GM23338 (cell line): ENCODE results near the gene NRP2. TPM values are rescaled to one million over a fixed set of nuclear protein-coding genes. Genes with fewer than 3 reads are reported as not detected.

ENCODE experiments used
- ATAC-seq: fragments of 200-7000 bp; cut with Tn5 transposase; 3 replicates; pipeline ENCODE4 v1.9.1; 2020
- DNase-seq: peaks from one replicate; pipeline ENCODE4 v3.0.0-alpha.2; 2015; ENCODE audit warnings: low spot score
- H2AFZ ChIP-seq: fragments of 200-600 bp; sonication (generic); 2 replicates; pipeline ENCODE4 v1.8.0; 2016; ENCODE audit warnings: antibody characterized with exemption, mild to moderate bottlenecking, moderate library complexity
- H3F3A ChIP-seq: fragments of 200-600 bp; sonication (generic); replicated peaks from 2 replicates; pipeline ENCODE4 v1.8.0; 2017; ENCODE audit warnings: antibody characterized with exemption, mixed run types, low read depth
- H3K27ac ChIP-seq: fragments of 200-600 bp; sonication (generic); 2 replicates; pipeline ENCODE4 v1.6.1; 2016; ENCODE audit warnings: low read depth
- H3K27me3 ChIP-seq: fragments of 200-600 bp; sonication (generic); 2 replicates; pipeline ENCODE4 v1.8.0; 2016; ENCODE audit warnings: mild to moderate bottlenecking, mixed run types, moderate library complexity; ENCODE audit not compliant: insufficient read depth
- H3K36me3 ChIP-seq: fragments of 200-600 bp; sonication (generic); 2 replicates; pipeline ENCODE4 v1.8.0; 2016; ENCODE audit warnings: mild to moderate bottlenecking; ENCODE audit not compliant: insufficient read depth
- H3K4me1 ChIP-seq: fragments of 200-600 bp; sonication (generic); 2 replicates; pipeline ENCODE4 v1.8.0; 2016; ENCODE audit warnings: mild to moderate bottlenecking, moderate library complexity; ENCODE audit not compliant: insufficient read depth
- H3K4me2 ChIP-seq: fragments of 200-600 bp; sonication (generic); 2 replicates; pipeline ENCODE4 v1.7.1; 2017; ENCODE audit warnings: mixed run types
- H3K4me3 ChIP-seq: fragments of 200-600 bp; sonication (generic); 2 replicates; pipeline ENCODE4 v1.6.1; 2016; ENCODE audit warnings: mixed run types
- H3K79me2 ChIP-seq: fragments of 200-600 bp; sonication (generic); replicated peaks from 2 replicates; pipeline ENCODE4 v1.8.0; 2017; ENCODE audit warnings: mild to moderate bottlenecking; ENCODE audit not compliant: insufficient read depth
- H3K9me2 ChIP-seq: fragments of 200-600 bp; sonication (generic); 2 replicates; pipeline ENCODE4 v1.8.0; 2017; ENCODE audit not compliant: insufficient read depth
- H4K20me1 ChIP-seq: fragments of 200-600 bp; sonication (generic); replicated peaks from 2 replicates; pipeline ENCODE4 v1.8.0; 2017; ENCODE audit warnings: mild to moderate bottlenecking; ENCODE audit not compliant: insufficient read depth
- H3K27ac Mint-ChIP-seq: 2 replicates; pipeline ENCODE4 v1.8.0; 2020; ENCODE audit warnings: inconsistent platforms, mild to moderate bottlenecking, moderate library complexity, mixed read lengths
- H3K27me3 Mint-ChIP-seq: 3 replicates; pipeline ENCODE4 v1.8.0; 2022; ENCODE audit warnings: low read depth, mild to moderate bottlenecking, moderate library complexity, mixed read lengths, inconsistent platforms; ENCODE audit not compliant: insufficient read depth, poor library complexity
- H3K36me3 Mint-ChIP-seq: 3 replicates; pipeline ENCODE4 v1.8.0; 2021; ENCODE audit warnings: low read depth, mild to moderate bottlenecking, inconsistent platforms, moderate library complexity, mixed read lengths
- H3K4me1 Mint-ChIP-seq: 3 replicates; pipeline ENCODE4 v1.8.0; 2020; ENCODE audit warnings: mild to moderate bottlenecking, inconsistent platforms, mixed read lengths
- H3K4me3 Mint-ChIP-seq: 3 replicates; pipeline ENCODE4 v1.8.0; 2021; ENCODE audit warnings: moderate library complexity, mild to moderate bottlenecking, inconsistent platforms, mixed read lengths
- H3K9me3 Mint-ChIP-seq: 3 replicates; pipeline ENCODE4 v1.8.0; 2020; ENCODE audit warnings: moderate library complexity, mild to moderate bottlenecking, inconsistent platforms, mixed read lengths
- CREB1 ChIP-seq: fragments of 250-450 bp; sonication (Bioruptor Pico); IDR thresholded peaks from 2 replicates; pipeline ENCODE4 v1.5.0; 2020; ENCODE audit warnings: low read depth, mild to moderate bottlenecking, moderate library complexity
- CTCF ChIP-seq, 2 experiments: fragments of 200-600 bp in 1 of 2; sonication (generic) in 1 of 2; conservative IDR thresholded peaks; 2 replicates each; pipeline versions ENCODE4 v1.5.1 to v1.6.1; 2016 to 2017; ENCODE audit warnings: antibody characterized with exemption in 2 of 2, low read depth in 2 of 2, mild to moderate bottlenecking in 2 of 2, moderate library complexity in 1 of 2
- ETS1 ChIP-seq: IDR thresholded peaks from 2 replicates; pipeline ENCODE4 v1.6.1; 2016; ENCODE audit warnings: antibody characterized with exemption
- EZH2 ChIP-seq: fragments of 200-600 bp; sonication (generic); IDR thresholded peaks from one replicate; pipeline ENCODE4 v1.8.0; 2017; ENCODE audit warnings: antibody characterized with exemption, mild to moderate bottlenecking, low read depth; ENCODE audit not compliant: unreplicated experiment
- EZH2phosphoT487 ChIP-seq: fragments of 200-600 bp; sonication (generic); IDR thresholded peaks from one replicate; pipeline ENCODE4 v1.8.1; 2018; ENCODE audit warnings: antibody characterized with exemption; ENCODE audit not compliant: unreplicated experiment
- JUNB ChIP-seq: IDR thresholded peaks from one replicate; pipeline ENCODE4 v1.6.1; 2016; ENCODE audit warnings: antibody characterized with exemption; ENCODE audit not compliant: unreplicated experiment
- NANOG ChIP-seq: IDR thresholded peaks from 2 replicates; pipeline ENCODE4 v1.6.1; 2016; ENCODE audit warnings: antibody characterized with exemption, borderline replicate concordance
- POLR2AphosphoS5 ChIP-seq: IDR thresholded peaks from 2 replicates; pipeline ENCODE4 v1.6.1; 2016; ENCODE audit warnings: antibody characterized with exemption, low read depth
- REST ChIP-seq: IDR thresholded peaks from one replicate; pipeline ENCODE4 v1.6.1; 2018; ENCODE audit warnings: antibody characterized with exemption; ENCODE audit not compliant: unreplicated experiment
- STAT1 ChIP-seq: IDR thresholded peaks from one replicate; pipeline ENCODE4 v1.6.1; 2016; ENCODE audit warnings: antibody characterized with exemption; ENCODE audit not compliant: unreplicated experiment
- ZNF114 ChIP-seq: fragments of 250-450 bp; sonication (Bioruptor Pico); IDR thresholded peaks from 2 replicates; pipeline ENCODE4 v1.5.0; 2020; ENCODE audit warnings: mild to moderate bottlenecking, moderate library complexity
- ZNF331 ChIP-seq: fragments of 250-450 bp; sonication (Bioruptor Pico); IDR thresholded peaks from 2 replicates; pipeline ENCODE4 v1.5.0; 2020; ENCODE audit warnings: low read depth, mild to moderate bottlenecking, moderate library complexity
- ZNF462 ChIP-seq: fragments of 250-450 bp; sonication (Bioruptor Pico); IDR thresholded peaks from 2 replicates; pipeline ENCODE4 v1.5.0; 2020; ENCODE audit warnings: mild to moderate bottlenecking, moderate library complexity
- polyA plus RNA-seq: library from polyadenylated mRNA; unstranded; fragments of >200 nt; fragmentation: Nextera tagmentation; extraction: Ambion mirVana; gene quantifications from 2 replicates; pipeline ENCODE4 v1.2.1, GENCODE V29; 2016
- total RNA-seq: library from RNA; depleted of rRNA; stranded (reverse); fragments of >200 nt; shearing (Covaris generic); gene quantifications from 2 replicates; pipeline ENCODE4 v1.2.3, GENCODE V29; 2014

The NRP2 gene
- total and polyA plus RNA-seq, 2 experiments from 2014 or later, result 18.4 to 22.0 TPM

GRCh38 chr2:205747829-205748386 is 65.6 kb downstream of the NRP2 start:
- no peak for DNase-seq
- H3K4me3 ChIP-seq, result no peak overlapping the region
- no peak for ATAC-seq
- no peaks in the 10 kb centered on the region for H4K20me1 ChIP-seq
- H3K79me2 ChIP-seq, result no peaks in the 10 kb centered on the region
- H3K4me1 ChIP-seq, result peaks cover 15% of the 10 kb centered on the region
- no peaks in the 10 kb centered on the region for H3F3A ChIP-seq
- Mint-ChIP-seq H3K9me3 (no peaks in the 10 kb centered on the region), H3K27ac (peak overlapping the region; percentile 35; the same call in 1 of the 2 replicates), H3K4me1 (peaks cover 36% of the 10 kb centered on the region), H3K4me3 (no peak overlapping the region), H3K27me3 (no peaks in the 10 kb centered on the region), H3K36me3 (peaks cover 49% of the 10 kb centered on the region)
- no peak for TF ChIP-seq ZNF114 (CRISPR knock-in tag)
- TF ChIP-seq EZH2, result no peak
- TF ChIP-seq NANOG, result no peak
- no peak for TF ChIP-seq ZNF331 (CRISPR knock-in tag)
- TF ChIP-seq ETS1, result no peak
- no peak for TF ChIP-seq POLR2AphosphoS5
- TF ChIP-seq REST, result no peak
- TF ChIP-seq EZH2phosphoT487, result no peak
- no peak for TF ChIP-seq STAT1
- no peak for TF ChIP-seq JUNB
- TF ChIP-seq ZNF462 (CRISPR knock-in tag), result no peak
- TF ChIP-seq CTCF (conservative IDR thresholded peaks at IDR 0.05; ENCODE audit: low read depth in 2 of 2), result no peak
- TF ChIP-seq CREB1 (CRISPR knock-in tag), result no peak
- peak overlapping the region; percentile 56; the same call in 1 of the 2 replicates for H3K4me2 ChIP-seq
- H2AFZ ChIP-seq, result no peak overlapping the region
- no peaks in the 10 kb centered on the region for H3K27me3 ChIP-seq
- peaks cover 10% of the 10 kb centered on the region; the same call in 1 of the 2 replicates for H3K9me2 ChIP-seq
- H3K36me3 ChIP-seq, result no peaks in the 10 kb centered on the region
- peak overlapping the region; percentile 51; the same call in 1 of the 2 replicates for H3K27ac ChIP-seq
